Dermis blood vessel endothelial cell (primary cell): ENCODE measurements around the gene KRT82. TPM values are rescaled to one million over a fixed set of nuclear protein-coding genes. Genes with fewer than 3 reads are reported as not detected.
"Not testable (repeated sequence)": the region's sequence is repeated elsewhere in the genome, so short reads cannot be mapped to it uniquely, and the experiment has no call there.

Experiments
- DNase-seq: peaks from one replicate; pipeline ENCODE4 v3.0.0; 2010
- total RNA-seq: library from RNA; depleted of rRNA; stranded (reverse); fragments of >200 nt; gene quantifications from 2 replicates; pipeline ENCODE4 v1.2.3, GENCODE V29; 2014

KRT82 gene
- total RNA-seq, 1 donor from 2014 or later: not detected

- DNase-seq: no peak
Measured at GRCh38 chr12:52359621-52360061, 46.5 kb downstream of the KRT82 start.

- DNase-seq: no peak
Measured at GRCh38 chr12:52358575-52359350, 47.4 kb downstream of the KRT82 start.

GRCh38 chr12:52356762-52357580 lies 49.2 kb downstream of the KRT82 start:
- DNase-seq: no peak

- no peak for DNase-seq
Measured at GRCh38 chr12:52356031-52356761, 49.9 kb downstream of the KRT82 start.

GRCh38 chr12:52355176-52355575 lies 51.0 kb downstream of the KRT82 start:
- no peak for DNase-seq

GRCh38 chr12:52354200-52354599 lies 51.9 kb downstream of the KRT82 start:
- no peak for DNase-seq

DNA sequence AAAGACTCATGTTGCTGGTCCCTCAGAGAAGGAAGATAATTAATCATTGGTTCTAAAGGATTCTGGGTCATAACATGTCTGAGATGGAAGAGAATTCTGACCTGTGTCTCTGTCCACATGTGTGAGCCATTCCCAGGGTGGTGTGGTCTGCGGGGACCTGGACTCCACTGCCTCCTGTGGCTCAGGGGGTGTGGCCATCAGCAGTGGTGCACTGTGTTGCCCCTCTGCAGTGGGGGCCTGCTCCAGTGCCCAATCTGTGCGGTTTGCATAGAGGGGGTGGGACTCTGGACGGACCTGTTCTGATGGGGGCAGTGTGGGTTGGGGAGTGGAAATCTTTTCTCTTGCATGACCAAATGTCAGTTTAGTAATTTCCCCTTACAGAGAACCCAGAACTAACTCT lies 52.4 kb downstream of the KRT82 start:
- DNase-seq: no peak

DNA sequence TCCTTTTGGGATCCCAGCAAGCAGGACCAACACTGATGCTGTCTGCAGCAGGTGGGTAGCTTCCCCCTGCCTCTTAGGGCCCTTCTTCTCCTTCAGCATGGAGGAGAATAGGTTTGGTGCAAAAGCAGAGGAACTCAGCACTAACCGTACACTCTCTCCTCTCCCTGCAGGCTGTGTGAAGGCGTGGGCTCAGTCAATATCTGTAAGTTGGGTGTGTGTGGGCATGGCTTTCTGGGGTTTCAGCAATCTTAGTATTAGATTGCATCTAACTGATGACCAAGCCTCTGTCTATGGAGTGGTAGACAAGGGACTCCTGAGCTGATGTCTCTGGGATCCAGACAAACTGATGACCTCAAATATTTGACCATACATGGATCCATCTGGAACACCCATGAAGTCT lies 53.2 kb downstream of the KRT82 start:
- no peak for DNase-seq

- no peak for DNase-seq
Measured at GRCh38 chr12:52351196-52352059, 54.7 kb downstream of the KRT82 start.

DNA sequence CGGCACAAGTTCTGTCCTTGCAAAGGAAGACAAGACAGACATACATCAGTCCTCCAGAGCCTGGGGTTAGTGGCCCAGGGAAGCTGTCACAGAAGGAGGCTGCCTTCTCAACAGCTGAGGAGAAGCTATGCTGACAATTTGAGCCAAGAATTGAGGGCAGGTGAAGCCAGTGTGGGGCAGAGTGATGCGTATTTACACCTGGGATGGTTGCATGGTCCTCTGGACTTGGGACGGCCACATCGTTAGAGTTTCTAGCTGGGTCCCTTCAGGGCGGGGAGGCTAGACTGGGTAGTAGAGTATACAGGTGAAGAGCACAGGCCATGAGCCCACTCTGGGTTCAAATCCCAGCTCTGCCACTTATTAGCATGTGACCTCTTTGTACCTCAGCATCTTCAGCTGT lies 55.3 kb downstream of the KRT82 start:
- no peak for DNase-seq

DNA sequence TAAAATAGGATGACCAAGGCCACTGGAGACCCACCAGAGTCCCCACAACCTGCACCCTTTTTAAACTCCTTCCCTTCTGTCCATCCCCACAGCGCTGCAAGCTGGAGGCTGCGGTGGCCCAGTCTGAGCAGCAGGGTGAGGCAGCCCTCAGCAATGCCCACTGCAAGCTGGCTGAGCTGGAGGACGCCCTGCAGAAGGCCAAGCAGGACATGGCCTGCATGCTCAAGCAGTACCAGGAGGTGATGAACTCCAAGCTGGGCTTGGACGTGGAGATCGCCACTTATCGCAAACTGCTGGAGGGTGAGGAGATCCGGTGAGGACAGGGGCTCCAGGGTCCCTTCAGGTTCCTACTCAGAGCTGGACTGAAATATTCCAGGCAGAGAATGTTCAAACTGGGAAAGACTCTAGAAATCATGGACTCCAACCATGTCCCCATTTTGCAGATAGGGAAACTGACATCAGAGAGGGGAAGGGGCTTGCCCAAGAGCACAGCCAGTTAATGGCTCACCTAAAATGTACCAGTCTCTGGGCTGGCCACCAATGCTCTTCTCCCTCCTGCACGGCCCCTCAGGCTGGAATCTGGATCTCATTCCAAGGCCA lies 56.0 kb downstream of the KRT82 start:
- no peak for DNase-seq

GRCh38 chr12:52349196-52349595 lies 56.9 kb downstream of the KRT82 start:
- DNase-seq: no peak

GRCh38 chr12:52347551-52348510 lies 58.3 kb downstream of the KRT82 start:
- no peak for DNase-seq

GRCh38 chr12:52347016-52347415 lies 59.1 kb downstream of the KRT82 start:
- DNase-seq: no peak

DNA sequence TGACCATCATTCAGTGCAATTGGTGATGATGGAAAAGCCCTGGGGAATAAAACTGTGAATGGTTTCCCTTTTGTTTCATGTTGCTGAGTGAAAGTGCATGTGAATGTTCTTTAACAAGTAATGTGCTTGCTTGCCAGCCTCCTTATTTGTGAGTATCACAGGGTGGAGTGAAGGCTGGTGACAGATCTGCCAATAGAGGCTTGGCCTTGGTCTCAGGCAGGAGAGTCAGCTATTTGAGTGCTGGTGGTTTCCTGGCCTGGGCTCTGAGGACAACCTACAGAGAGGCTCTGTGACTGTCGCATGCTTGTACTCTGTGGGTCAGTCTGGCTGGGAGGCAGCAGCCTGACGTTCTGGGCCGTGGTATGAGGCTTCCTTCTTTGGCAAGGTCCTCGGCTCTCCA lies 59.5 kb downstream of the KRT82 start:
- no peak for DNase-seq

DNA sequence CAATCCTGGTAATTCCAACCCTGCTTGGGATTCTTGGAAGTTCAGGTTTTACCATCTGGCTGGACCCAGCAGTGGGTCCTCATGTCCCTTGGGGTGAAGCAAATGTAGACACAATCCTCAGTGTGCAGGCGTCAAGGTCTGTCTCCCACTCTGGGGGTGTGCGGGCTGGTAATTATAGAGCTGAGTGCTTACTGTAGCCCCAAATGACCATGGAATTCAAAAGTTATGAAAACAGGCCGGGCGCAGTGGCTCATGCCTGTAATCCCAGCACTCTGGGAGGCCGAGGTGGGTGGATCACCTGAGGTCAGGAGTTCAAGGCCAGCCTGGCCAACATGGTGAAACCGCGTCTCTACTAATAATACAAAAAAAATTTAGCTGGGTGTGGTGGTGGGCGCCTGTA lies 61.1 kb downstream of the KRT82 start:
- DNase-seq: not testable (repeated sequence)

- DNase-seq: no peak
Measured at GRCh38 chr12:52344111-52344510, 62.0 kb downstream of the KRT82 start.
